GM18526 (cell line): Measurements from ENCODE around the gene SV2B.

Experiments used
- POLR2A ChIP-seq: IDR thresholded peaks from 3 replicates; pipeline ENCODE4 v1.6.1; 2011; ENCODE audit not compliant: insufficient read length; ENCODE audit errors: extremely low read depth

The SV2B gene

DNA sequence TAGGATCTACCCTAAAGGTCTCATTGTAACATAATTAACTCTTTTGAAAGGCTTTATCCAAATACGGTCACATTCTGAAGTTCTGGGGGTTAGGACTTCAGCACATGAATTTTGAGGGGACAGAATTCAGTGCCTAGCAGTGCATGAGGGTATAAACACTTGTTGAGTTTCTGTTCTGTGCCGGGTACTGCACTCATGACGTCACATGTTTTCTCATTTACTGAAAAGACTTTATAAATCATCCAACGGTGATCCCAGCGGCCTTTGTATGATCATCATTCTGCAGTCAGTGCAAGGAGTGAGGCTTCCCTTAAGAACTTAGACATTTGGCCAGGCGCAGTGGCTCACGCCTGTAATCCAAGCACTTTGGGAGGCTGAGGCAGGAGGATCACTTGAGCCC is 25.1 kb downstream of the SV2B start:
- TF ChIP-seq POLR2A, result no peak

DNA sequence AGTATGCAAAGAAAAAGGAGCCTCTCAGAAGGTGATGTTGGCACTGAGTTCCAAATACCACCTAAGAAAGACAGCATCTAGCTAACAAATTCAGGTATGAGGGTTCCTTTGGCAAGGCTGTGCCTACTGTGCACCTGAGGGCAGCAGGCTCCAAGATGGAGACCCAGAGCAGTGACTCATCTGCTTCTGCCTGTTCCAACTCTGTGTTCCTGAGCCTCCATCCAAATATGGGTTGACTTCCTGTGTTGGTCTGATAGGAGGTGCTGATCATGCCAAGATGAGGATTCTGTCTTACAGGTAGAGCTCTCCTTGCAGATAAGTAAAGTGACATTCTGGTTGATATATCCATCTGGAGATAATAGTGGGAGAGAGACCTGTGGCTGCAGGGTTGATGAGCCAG is 26.0 kb downstream of the SV2B start:
- no peak for TF ChIP-seq POLR2A

DNA sequence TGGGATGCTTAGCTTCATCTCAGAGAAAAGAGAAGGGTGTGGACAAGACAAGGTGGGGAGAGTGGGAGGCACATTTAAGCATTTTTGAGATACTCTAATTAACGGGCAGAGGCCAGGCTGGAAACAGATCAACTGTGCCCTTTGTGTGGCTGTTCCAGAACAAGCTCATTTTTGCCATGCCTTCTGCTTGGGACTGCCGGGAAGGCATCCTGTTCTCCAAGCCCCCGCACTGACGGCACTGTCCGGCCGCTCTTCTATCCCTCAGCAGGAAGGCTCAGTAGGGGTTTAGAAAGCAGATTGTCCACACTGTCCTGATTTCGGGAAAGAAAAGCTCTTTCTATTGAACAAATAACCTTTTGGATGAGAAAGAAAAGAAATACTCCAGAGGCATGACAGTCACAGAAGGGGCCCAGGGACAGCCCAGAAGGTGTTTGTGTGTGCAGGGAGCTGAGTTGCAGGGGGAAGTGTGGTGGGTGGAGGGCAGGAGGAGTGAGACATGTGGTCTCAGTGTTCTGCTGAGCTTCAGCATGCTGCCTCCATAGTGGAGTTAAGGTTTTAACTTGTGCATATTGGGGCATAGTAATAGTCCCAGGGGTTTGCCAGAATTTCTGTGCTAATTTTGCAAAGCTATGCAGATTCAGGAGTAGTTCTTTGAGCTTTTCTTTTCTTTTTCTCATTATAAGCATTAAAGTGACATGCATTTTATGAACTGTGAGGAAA is 27.3 kb downstream of the SV2B start:
- TF ChIP-seq POLR2A, result no peak

DNA sequence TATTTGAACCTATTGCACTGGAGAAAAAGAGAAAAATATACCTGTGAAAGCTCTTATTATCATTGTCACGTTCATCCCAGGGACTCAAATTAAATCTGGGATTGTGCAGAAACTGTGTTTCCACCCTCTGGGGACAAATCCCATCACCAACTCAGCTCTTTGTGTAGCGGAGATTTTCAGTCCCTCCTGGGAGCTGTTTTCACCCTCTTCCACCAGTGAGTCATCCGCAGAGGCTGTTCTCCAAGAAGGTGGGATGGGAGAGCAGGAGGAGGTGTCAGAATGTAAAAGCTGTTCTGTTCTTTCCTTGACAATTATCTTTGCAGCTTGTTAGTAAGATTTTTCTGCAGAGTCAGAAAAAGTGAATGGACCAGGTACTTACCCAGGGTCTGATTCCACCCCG is 28.0 kb downstream of the SV2B start:
- no peak for TF ChIP-seq POLR2A

DNA sequence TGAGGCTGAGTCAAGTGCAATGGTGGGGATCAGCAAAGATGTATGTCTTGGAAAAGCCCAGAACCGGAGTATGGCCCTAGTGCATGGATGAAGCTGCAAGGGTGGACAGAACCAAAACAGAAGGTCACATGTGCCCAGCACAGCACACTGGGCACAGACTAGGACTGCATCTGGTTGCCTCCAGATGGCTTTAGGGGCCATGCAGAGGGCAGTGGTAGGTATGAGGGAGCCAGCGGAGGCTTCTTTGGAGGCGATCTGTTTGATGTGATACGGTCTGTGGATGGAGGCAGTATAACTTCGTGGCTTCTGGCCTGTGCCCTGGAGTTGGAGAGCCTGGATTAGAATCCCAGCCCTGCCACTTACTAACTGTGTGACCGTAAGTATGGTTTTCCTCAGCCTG is 29.4 kb downstream of the SV2B start:
- TF ChIP-seq POLR2A, result no peak

DNA sequence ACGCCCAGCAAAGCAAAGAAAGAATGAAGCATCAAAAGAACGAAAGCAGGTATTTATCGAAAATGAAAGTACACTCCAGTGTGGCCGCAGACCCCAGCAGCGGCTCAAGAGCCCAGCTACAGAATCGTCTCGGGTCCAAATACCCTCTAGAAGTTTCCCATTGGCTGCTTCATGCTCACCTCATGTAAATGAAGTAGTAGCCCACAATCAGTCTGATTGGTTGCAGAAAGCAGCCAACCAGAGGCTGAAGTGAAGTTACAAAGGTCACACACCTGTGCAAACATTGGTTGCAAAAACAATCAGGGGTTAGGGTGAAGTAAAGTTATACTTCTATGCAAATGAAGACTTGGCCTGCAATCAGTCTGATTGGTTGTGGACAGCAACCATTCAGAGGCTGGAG is 32.0 kb downstream of the SV2B start:
- TF ChIP-seq POLR2A, result no peak

DNA sequence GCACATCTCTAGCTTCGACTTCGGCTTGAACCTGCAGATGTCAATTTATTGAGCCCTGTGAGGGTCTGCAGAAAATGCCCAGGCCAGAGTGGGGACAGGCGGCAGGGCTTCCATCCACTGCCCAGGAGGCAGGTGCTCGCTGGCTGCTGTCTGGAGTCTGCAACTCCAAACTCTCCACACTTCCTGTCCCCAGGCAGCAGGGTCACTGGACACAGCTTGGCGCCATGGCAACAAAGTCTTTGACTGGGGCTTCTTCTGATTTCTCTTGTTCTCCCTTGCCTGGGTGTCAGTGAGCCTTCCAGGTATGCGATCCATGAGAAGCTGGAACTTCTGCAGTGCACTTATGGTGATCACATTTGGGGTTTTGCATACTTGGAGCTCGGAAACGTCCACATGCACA is 33.5 kb downstream of the SV2B start:
- TF ChIP-seq POLR2A, result no peak

DNA sequence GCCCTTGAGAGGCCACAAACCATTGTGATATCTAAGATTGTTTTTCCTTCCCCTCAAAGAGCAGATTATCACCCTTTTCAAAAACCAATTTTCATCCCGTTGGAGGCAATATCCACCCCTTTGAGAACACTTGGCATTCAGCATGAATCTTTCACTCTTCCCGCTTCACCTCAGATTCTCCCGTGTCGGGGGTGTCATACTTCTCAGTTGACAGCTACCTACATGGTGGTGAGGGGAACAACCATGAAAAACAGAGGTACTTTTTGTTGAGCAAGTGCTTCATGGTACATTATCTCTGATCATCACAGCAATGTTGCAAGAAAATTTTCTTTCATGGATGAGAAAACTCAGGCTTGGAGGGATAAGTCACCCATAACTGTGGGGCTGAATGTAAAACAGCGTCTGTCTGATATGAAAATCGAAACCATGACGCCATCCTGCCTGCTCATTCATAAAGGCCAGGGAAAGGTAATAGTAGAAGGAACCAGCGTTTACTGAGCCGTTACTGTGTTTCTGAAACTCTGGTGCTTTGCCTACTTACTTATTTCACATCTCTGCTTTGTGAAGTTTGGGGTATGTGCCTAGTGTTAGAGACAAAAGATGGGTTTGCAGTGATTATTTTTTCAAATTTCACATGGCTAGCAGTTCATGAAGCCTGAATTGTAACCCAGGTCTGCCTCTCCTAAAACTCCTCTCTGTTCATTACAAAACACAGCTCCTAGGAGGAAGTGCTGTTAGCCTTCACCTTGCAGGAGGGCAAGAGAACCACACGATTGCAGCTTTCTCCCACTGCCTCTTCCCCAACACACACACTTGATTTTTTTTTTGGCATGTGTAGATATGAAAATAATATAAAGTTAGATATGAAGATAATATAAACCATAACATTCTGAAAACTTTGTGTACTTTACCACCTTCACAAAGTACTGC is 35.4 kb downstream of the SV2B start:
- no peak for TF ChIP-seq POLR2A

DNA sequence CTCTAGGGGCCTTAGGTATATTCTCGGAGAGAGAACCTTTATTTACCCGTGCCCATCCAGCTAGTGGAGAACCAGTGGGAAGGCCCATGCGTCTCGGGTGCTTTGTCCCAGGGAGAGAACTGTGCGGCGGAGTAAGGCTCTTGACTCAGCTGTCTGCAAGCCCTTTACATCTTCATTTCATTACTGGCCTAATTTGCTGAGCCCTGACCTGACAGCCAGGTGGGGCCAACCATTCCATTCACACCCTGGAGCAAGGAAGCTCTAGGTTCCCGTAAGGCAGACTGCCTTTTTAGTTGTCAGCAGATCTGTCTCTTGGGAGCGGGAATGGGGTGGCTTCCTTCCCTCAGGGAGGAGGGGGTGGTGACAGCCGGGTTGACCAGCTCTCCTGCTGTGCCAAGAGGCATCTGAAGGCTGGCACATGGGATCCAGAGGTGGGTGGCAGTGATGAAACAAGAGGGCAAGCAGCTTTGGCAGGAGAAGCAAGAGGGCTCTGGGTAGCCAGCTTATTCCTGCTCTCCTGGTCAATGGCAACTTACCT is 36.4 kb downstream of the SV2B start:
- no peak for TF ChIP-seq POLR2A

DNA sequence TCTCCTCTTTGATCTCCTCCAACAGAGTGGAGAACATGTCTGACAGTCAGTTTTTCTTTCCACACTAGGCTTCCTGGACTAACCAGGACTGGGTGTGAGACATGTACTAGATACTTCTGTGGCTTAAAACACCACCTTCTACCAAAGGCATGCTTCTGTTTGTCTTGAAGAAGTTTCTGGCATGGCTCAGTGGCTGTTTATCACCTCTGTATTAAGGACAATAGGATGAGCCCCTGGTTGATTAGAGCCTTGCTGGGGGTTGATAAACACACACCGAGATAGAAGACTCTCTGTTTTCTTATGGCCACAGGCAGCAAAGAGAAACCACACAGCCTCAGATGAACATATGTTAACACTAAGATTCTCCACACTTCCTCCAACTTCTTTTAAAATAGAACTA is 40.5 kb downstream of the SV2B start:
- TF ChIP-seq POLR2A, result no peak

DNA sequence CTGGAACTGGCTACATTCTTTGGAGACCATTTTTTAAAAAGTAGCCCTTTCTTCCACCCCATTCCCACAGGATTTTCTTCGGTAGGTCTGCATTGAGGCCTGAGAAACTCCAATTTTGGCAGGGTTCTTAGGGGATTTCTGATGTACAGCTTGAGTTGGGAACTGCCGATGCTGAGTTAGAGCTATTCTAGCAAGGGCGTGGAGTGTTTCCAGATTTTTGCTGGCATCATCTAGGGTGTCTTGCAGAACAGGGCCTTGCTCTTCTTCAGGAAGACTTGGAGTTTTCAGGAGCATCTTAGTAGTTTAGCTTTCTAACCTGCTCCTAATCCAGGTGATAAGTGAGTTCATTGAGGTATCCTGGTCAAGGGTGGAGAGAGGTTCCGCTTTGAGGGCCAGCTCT is 41.0 kb downstream of the SV2B start:
- TF ChIP-seq POLR2A, result no peak

DNA sequence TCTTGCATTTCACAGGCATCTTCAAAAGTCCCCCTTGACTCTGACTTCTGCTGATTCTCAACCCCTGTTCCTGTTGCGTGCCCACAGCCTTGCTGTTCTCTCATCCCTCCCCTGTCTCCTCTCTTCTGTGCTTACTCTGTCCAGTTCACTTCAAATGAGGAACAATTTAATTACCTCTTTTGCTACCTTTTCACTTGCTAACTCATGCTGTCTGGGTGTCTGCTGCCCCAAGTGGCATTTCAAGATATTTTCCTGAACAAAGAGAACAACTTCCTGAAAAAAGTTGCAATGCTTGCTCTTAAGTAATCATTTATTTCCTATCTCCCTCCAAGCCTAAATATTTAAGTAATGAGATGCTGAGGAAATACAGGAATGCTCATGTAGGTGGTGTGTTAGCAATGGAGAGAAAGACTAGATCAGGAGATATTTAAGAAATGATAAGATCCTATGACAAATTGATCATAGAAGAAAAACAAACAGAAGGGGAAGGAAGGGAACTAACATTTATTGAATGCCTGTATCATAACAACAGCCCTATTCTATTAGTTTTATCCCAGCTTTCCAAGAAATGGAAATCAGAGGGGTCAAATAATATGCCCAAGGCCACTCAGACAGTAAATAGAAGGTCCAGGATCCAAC is 42.2 kb downstream of the SV2B start:
- TF ChIP-seq POLR2A, result no peak

DNA sequence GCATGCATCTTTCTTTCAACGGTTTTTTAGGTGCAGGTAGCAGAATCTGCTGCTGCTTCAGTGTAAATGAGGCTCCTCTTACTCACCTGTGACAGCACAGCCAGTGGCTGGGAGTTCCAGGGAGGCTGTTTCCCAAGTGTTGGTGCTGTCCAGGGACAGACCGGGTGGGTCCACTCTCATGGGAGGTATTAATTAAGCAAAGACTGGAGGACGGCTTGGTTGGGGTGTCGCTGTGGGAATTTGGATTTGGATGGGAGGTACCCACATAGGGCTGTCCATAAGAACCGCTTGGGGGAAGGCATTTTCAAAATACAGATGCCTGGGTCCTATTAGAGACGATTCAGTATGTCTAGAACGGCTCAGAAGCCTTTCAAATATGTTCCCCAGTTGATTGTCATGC is 42.9 kb downstream of the SV2B start:
- no peak for TF ChIP-seq POLR2A

DNA sequence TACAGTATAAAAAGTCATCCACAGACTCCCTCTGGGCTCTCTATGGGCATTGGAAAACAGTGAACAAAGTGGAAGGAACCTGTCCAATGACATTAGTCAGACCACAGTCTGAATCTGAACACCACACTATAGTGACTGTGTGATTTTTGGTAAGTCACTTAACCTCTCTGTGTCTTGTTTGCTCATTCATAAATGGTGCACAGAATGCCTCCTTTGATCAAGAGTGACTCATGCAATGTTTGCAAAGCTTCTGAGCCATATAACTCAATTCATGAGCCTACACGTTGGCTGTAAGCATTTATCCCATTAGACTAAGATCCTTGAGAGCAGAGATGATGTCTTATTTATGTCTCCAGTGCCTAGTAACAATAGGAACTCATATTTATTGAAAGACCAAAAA is 46.7 kb downstream of the SV2B start:
- no peak for TF ChIP-seq POLR2A

DNA sequence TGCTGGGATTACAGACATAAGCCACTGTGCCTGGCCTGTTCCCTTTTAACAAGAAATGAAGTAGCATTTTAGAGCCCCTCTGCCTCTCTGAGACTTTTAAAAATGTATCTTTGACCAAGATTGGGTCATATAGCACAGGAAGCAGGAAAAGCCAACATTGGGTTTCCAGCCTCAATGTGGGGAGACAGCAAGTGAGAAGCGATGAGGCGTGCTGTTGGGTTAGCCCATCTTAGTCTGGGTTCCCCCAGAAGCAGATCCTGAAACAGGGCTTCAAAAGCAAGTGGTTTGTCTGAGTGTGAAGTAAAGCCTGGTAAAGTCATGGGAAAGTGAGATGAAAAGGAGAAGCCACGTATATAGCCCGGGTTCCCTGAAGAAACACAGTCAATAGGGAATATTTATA is 48.2 kb downstream of the SV2B start:
- TF ChIP-seq POLR2A, result no peak
